DMS53 treated with DMSO at 0.1 percent for 48 hours (cell line): ENCODE results near the gene TTLL9.
"Not testable (repeated sequence)": the region's sequence is repeated elsewhere in the genome, so short reads cannot be mapped to it uniquely, and the experiment has no call there.

Source experiments
- DNase-seq: peaks from one replicate; lab custom pipeline; 2025; ENCODE audit not compliant: unreplicated experiment; lab: John Stamatoyannopoulos, UW

TTLL9 gene

GRCh38 chr20:31916708-31917107 lies 46.3 kb downstream of the TTLL9 start:
- no peak for DNase-seq

- DNase-seq, result not testable (repeated sequence)
Observed at GRCh38 chr20:31917962-31918412, 47.6 kb downstream of the TTLL9 start.

- DNase-seq, result no peak
Observed at GRCh38 chr20:31918466-31919105, 48.2 kb downstream of the TTLL9 start.

- DNase-seq, result no peak
Observed at GRCh38 chr20:31919410-31920155, 49.1 kb downstream of the TTLL9 start.

GRCh38 chr20:31920275-31920855 lies 49.9 kb downstream of the TTLL9 start:
- no peak for DNase-seq

GRCh38 chr20:31921480-31921879 lies 51.0 kb downstream of the TTLL9 start:
- DNase-seq, result not testable (repeated sequence)

GRCh38 chr20:31922181-31922580 lies 51.7 kb downstream of the TTLL9 start:
- no peak for DNase-seq

GRCh38 chr20:31922588-31922987 lies 52.2 kb downstream of the TTLL9 start:
- DNase-seq, result no peak

GRCh38 chr20:31923388-31924331 lies 53.2 kb downstream of the TTLL9 start:
- DNase-seq, result no peak

GRCh38 chr20:31924561-31924960 lies 54.1 kb downstream of the TTLL9 start:
- no peak for DNase-seq

GRCh38 chr20:31925631-31926030 lies 55.2 kb downstream of the TTLL9 start:
- DNase-seq, result no peak

GRCh38 chr20:31926493-31926892 lies 56.1 kb downstream of the TTLL9 start:
- DNase-seq, result no peak

- DNase-seq, result no peak
Observed at GRCh38 chr20:31927627-31928159, 57.3 kb downstream of the TTLL9 start.

- DNase-seq, result not testable (repeated sequence)
Observed at GRCh38 chr20:31929631-31930030, 59.2 kb downstream of the TTLL9 start.

- DNase-seq, result no peak
Observed at GRCh38 chr20:31930779-31931178, 60.3 kb downstream of the TTLL9 start.

- DNase-seq, result no peak
Observed at GRCh38 chr20:31933698-31934097, 63.3 kb downstream of the TTLL9 start.

- DNase-seq, result no peak
Observed at GRCh38 chr20:31934491-31934890, 64.1 kb downstream of the TTLL9 start.

- DNase-seq, result no peak
Observed at GRCh38 chr20:31934968-31935764, 64.7 kb downstream of the TTLL9 start.

GRCh38 chr20:31936420-31936819 lies 66.0 kb downstream of the TTLL9 start:
- DNase-seq, result no peak

GRCh38 chr20:31937820-31938219 lies 67.4 kb downstream of the TTLL9 start:
- DNase-seq, result no peak
